Loucy (cell line): ENCODE data around the gene SLC26A1.

Source experiments
- CTCF ChIP-seq: fragments of 200-600 bp; sonication (generic); conservative IDR thresholded peaks from 2 replicates; pipeline ENCODE4 v1.5.1; 2014; ENCODE audit warnings: mild to moderate bottlenecking, antibody characterized with exemption, low read length
- EZH2phosphoT487 ChIP-seq: fragments of 200-600 bp; IDR thresholded peaks from 2 replicates; pipeline ENCODE4 v1.6.1; 2018; ENCODE audit warnings: antibody characterized with exemption, mild to moderate bottlenecking, moderate library complexity, borderline replicate concordance

- no peak for TF ChIP-seq CTCF
- TF ChIP-seq EZH2phosphoT487 = no peak
These were observed 26.7 kb downstream of the SLC26A1 start for GRCh38 chr4:966266-967112.
